Anterior cingulate cortex (tissue), 58 donors: ENCODE results near the gene IL12RB1.
A peak's percentile ranks its signal among the peaks of the same experiment; 100 is the strongest.

Source experiments
- DNase-seq, 58 donors: peaks; one replicate each; lab custom pipeline; 2025; lab: John Stamatoyannopoulos, UW

Gene IL12RB1

DNA sequence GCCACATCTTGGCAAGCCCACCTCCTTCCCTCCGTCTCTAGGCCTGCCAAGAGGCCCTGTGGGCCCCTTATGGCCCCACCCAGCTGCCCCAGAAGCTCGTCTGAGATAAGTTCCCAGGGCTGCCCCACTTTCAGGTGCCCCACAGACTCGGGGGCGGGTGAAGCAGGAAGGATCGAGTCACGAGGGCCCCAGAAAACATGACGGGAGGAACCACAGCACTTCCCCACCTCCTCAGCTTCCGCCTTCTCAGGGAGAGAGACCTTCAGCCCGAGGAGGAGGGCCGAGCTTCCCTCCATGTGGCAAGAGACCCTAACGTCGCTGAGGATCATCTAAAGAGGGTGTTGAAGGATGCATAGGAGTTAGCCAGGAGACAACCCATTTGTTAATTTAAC is 4.5 kb upstream of the IL12RB1 start:
- DNase-seq = peak in 12 of 58 donors; percentile 4 to 43 (median 16)

DNA sequence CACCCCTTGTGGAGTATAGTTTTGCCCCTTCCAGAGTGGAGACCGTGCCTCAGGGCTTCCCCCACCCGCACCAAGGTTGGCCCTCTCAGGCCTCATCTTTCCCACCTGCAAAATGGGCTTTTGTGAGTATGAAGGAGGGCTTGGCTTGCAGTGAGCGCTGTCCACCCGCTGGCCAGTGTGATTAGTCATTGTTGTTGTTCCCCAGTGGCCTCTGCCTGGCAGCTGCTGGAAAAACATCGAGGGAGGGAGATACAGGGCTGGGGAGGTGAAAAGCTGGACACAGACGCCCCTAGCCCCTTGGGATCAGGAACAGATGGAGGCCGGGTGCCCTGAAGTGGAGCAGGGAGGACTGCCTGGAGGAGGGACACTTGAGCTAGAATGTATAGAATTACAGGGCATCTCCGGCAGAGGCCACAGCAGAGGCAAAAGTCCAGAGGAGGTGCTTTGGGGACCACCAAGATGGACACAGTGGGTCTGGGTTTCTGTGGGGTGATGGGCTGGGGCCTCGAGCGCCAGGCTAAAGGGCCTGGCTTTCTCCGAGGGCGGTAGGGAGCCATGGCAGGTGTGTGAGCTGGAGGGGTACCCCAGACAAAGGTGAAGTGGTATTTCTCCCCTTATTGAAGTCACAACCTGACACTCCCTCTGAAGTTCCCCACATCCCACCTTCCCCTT is 3.9 kb upstream of the IL12RB1 start:
- peak in 10 of 58 donors; percentile 8 to 43 (median 22) for DNase-seq

DNA sequence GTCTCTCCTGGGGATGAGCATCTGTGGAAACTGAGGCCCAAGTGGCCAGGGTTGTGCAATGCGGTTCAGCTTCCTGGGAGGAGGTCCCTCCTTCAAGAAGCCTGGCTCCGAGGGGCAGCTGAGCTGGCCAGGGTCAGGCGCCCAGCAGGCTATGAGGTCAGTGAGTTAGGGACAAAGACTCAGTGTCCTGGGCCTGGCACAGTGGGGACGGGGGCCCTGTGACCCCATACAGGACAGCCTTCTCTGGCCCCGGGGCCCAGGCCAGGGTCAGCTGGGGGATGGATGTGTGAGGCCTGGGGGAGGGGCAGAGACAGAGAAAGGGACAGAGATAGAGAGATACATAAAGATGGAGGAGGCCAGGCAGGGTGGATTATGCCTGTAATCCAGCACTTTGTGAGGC is 3.0 kb upstream of the IL12RB1 start:
- DNase-seq = peak in 55 of 58 donors; percentile 10 to 95 (median 77)

DNA sequence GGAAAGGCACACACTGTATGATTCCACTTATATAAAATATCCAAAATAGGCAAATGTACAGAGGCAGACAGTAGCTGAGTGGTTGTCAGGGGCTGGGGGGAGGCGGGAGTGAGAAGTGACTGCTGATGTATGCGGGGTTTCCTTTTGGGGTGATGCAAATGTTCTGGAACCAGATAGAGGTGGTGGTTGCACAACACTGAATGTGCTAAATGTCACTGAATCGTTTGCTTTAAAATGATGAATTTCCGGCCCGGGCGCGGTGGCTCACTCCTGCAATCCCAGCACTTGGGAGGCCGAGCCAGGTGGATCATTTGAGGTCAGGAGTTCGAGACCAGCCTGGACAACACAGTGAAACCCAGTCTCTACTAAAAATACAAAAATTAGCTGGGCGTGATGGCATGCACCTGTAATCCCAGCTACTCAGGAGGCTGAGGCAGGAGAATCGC is 2.4 kb upstream of the IL12RB1 start:
- peak in 47 of 58 donors; percentile 9 to 73 (median 39) for DNase-seq

DNA sequence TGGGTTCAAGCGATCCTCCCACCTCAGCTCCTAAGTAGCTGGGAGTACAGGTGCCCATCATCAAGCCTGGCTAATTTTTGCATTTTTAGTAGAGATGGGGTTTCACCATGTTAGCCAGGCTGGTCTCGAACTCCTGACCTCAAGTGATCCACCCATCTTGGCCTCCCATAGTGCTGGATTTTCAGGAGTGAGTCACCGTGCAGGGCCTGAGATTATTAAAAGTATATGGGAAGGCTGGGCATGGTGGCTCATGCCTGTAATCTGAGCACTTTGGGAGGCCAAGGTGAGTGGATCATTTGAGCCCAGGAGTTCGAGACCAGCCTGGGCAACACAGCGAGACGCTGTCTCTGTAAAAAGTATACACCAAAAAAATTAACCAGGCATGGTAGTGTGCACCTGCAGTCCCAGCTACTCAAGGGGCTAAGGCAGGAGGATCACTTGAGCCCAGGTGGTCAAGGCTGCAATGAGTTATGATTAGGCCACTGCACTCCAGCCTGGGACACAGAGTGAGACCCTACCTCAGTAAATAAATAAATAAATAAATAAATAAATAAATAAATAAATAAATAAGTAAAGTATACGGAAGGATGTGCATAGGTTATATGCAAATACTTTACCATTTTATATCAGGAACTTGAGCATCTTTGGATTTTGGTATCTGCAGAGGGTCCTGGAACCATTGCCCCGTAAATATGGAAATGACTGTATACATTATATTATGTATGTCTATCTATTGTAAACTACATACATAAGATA is 854 bp downstream of the IL12RB1 start:
- no peak for DNase-seq

DNA sequence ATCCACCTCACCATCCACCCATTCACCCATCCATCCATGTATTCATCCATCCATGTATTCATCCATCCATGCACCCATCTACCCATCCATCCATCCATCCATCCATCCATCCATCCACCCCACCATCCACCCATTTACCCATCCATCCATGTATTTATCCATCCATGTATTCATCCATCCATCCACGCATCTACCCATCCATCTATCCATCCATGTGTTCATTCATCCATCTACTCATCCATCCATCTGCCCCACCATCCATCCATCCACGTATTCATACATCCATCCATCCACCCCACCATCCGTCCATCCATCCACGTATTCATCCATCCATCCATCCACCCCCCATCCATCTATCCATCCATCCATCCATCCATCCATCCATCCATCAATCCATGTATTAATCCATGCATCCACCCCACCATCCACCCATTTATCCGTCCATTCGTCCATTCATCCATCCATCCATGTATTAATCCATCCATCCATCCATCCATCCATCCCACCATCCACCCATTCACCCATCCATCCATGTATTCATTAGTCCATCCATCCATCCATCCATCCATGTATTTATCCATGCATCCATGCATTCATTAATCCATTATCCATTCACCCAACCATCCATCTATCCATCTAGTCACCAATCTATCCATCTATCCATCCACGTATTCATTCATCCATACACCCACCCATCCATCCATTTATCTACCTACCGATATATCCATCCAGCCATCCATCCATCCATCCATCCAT is 2.6 kb downstream of the IL12RB1 start:
- no peak for DNase-seq

DNA sequence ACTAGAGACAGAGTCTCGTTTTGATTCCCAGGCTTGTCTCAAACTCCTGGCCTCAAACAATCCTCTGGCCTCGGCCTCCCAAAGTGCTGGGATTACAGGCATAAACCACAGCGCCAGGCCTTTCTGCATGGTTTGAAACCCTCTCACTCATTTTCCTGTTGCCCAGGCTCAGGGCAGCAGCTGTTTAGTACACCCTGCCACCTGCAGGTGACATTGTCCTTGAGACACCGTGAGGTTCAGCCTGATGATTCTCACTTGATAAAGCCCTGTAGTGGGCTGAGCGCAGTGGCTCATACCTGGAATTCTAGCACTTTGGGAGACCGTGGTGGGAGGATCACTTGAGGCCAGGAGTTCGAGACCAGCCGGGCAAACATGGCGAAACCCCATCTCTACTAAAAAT is 12.5 kb downstream of the IL12RB1 start:
- DNase-seq = no peak

DNA sequence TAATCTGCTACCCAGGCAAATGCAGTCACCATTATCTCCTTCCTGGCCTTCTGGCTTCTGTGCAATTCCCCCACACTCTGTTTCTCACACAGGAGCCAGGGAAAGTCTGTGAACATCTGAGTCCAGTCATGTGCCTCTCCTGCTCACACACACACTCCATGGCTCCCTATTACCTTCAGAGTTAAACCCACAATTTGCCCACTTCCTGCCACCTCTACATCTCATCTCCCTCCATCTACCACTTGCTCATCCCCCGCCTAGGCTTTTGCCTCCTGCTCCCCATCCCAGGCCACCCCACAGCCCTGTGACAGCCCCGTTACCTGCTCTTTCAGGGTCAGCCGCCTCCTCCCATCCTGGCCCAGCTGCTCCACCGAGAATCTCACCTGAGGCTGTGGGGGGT is 13.5 kb downstream of the IL12RB1 start:
- DNase-seq = no peak

DNA sequence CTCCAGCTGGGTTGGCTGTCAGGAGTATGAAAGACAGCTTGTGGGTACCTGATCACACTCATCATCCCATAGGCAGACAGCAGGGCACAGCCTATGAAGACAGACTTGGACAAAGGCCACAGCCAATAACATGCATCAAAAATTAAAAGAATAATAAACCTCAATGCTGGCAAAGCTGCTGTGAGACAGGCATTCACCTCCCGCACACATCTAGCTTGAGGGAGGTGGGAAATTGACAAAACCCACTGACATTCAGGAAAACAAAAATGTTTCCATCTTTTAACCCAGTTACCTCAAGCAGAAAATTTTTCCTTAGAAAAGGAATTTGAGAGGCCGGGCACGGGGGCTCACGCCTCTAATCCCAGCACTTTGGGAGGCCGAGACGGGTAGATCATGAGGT is 14.4 kb downstream of the IL12RB1 start:
- no peak for DNase-seq

DNA sequence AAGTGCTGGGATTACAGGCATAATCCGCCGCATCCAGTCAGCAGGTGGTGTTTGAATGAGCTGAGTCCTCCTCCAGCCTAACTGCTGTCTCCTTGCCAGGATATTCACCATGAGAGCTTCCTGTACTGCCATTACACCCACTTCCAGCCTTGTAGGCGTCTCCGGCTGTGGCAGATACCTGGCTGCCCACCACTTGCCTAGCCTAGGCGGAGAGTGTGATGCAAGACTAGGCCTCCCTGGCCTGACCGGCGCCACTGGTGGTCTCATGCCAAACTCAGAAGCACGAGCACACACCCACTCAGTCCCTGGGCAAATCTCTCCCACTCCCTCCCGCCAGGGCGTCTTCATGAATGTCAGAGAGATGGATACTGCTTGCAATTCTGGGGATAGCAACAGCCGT is 16.6 kb downstream of the IL12RB1 start:
- peak in 34 of 58 donors; percentile 5 to 84 (median 47) for DNase-seq

DNA sequence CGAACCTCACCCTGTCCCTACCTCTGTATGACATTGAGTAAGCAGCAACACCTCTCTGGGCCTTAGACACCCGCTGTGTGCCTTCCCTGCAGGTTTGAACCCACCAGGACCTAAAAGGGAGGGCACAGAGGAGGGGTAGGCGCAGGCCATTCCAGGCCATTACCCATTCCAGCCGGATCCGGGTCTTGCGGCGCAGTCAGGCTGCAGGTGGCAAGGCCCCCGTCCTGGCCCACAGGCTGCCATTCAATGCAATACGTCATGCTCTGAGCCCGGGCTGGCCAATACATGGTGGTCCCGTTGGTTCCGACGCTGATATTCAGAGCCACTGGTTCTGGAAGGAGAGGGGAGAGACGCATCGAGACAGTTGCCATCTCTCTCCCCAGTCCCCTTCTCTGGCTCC is 17.4 kb downstream of the IL12RB1 start:
- DNase-seq = no peak

DNA sequence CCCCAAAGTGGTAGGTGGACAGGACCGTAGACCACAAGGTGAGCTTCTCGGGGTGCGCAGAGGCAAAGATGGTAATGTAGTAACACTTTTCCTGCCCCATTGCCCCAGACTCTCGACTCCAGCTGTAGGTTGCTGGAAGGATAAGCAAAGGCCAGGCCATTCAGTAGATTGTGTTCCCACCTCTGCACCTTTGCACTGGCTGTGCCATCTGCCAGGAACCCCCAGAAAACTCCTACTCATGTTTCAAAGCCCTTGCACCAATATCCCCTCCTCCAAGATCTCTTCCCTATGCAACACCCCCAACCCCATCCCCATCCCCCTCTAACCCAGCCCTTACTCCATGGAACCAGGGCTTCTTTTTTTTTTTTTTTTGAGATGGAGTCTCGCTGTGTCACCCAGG is 18.3 kb downstream of the IL12RB1 start:
- DNase-seq = no peak

DNA sequence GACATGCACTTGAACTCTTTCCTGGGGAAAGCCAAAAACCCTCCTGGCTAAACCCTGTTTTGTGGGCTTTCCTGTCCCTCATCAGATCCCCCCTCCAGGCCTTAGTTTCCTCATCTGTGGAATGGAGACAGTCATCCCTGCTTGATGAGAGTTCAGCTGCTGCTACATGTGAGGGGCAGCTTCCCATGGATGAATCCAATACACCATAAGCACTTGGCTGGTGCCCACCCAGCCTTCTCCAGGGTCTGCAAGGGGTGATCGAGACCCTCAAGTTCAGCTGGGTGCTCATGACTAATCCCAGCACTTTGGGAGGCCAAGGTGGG is 21.6 kb downstream of the IL12RB1 start:
- DNase-seq = no peak

DNA sequence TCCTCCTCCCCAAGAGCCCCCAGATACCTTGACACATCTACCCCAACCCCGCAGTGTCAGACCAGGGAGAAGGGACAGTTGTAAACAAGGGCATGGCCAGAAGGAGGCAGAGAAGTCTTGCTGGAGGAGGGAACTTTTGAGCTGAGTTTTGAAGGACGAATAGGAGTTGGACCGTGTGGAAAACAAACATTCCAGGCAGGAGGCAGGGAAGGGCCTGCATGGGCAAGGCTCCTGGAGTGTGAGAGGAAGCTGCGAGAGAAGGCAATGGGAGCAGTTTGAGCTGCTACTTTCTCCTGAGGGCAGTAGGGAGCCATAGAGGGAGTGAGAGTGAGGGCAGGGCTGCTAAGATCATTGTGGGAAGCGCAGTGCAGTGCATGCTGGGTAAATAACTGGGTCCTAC is 23.3 kb downstream of the IL12RB1 start:
- no peak for DNase-seq

DNA sequence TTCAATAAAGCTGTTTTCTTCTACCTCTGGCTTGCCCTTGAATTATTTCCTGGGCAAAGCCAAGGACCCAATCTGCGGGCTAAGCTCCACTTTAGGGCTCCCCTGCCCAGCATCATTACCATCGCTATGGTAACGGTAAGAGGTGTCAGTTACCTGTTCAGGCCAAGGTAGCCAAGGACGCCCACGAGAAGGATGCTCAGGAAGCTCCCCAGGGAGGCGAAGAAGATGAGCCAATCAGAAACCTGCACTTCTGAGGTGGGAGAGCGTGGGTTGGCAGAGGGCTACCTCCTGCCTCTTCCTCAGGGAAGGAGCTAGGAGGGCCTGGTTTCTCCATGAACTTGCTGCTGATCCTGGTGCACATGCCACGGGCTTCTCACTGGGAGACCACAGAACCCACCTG is 24.7 kb downstream of the IL12RB1 start:
- DNase-seq = peak in 12 of 58 donors; percentile 2 to 56 (median 18)

DNA sequence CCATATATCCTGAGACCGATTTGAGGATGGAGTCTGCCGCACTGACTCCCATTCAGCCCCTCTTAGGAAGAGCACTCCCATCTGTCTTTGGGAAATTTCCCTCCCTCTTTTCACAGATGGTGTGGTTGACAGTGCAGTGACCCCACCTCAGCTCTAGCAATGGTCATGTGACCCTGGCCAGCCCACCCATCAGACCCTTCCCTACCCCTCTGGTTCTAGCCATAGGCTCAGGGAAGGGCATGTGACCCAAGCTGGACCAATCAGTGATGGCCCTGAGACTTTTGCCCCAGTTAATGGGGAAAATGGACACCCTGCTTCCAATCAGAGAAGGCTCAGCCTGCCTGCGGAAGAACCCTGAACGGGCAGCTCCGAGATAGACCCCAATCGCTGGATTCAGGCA is 26.3 kb downstream of the IL12RB1 start:
- no peak for DNase-seq

DNA sequence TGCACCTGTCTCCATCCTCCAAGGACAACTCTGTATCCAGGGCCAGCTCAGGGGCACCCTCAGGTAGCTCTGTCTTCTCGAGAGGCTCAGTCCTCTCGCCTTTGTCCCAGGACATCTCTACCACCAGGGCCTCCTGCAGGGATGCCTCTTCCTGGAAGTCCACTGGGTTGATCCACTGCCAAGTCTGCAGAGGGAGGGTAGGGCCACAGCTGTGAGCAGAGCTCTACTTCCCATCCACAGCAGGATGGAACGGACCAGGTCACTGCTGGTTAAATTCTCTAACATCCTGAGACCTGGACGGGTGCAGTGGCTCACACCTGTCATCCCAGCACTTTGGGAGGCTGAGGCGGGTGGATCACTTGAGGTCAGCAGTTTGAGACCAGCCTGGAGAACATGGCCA is 26.8 kb downstream of the IL12RB1 start:
- DNase-seq = no peak

DNA sequence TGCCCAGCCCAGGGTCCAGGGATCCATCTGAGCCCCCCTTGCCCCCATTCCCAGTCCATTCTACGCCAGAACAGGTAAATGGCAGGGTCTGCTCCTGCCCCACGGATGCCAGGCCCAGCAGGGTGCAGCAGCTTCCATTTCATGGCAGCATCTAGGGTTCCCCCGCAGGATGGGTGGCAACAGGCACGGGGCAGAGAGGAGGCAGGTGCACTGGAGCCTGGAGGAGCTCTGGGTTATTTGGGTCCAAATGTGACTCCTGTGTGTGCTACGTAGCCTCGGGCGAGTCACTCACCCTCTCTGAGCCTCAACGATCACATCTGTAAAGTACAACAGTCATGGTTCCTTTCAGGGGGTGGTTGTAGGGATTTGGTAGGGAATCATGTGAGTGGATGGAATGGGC is 27.4 kb downstream of the IL12RB1 start:
- no peak for DNase-seq

DNA sequence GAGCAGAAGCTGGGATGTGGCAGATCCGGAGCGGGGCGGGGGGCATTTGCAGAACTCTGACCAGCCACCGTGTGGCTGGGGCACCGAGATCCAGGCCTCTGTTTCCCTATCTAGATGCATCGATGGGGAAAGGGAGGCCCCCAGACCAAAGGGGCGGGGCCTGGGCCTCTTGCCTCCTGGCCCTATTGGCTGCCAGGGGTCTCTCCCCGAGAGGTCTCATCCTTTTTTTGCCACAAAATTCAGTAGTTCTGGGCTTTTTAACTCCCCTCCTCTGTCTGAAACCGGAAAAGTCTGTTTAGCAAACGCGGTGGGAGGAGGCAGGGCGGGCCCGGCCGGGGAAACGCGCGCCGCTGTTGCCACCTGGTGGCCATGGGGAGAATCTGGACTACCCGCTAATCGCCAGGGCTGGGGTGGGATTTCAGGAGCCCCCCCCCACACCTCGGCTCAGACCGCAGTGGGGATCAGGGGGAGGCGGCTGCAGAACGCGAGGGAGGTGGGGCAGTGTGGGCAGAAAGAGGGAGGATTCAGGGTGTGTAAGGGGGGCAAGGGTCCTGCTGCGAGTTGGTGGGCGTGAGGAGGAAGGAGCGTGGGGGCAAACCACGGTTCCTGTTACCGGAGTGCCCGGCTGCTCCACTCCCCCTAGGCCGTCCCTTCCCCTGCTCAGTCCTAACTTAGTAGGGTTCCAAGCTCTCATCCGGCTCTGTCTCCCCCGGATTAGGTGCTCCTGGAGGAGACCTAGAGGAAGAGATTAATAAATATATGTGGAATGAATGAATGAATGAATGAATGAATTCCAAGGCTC is 28.3 kb downstream of the IL12RB1 start:
- DNase-seq = peak in 57 of 58 donors; percentile 19 to 84 (median 69)

DNA sequence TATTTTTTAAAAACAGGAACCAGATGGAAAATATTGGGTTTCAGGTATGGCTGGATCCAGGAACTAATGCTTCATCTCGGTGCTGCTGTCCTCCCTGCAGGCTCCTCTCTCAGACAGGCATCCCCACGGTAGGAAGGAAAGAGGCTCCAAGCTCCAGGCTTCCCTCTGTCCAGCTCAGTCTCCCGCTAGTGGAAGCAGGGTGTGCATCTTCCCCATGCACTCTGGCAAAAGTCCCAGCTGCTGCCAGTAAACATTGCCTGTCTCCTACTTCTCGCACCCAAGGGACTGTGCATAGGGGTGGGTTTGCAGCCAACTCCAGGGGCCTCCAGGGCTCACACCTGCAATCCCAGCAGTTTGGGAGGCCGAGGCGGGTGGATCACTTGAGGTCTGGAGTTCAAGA is 29.2 kb downstream of the IL12RB1 start:
- peak in 42 of 58 donors; percentile 1 to 74 (median 31) for DNase-seq

DNA sequence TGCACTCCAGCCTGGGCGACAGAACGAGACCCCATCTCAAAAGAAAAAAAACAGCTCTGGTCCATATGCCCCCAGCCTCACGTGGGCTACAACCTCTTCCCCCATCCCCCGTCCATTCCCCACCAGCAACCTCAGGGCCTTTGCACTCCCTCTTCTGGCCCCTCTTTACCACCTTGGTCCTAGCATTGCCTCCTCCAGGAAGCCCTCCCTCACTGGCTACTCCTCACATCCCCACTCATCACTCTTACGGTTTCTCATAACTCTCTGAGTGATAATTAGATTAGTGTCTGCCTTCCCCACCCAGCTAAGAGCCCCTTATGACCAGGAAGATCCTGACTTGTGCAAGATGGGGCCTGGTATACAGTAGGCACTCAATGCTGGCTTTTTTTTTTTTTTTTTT is 30.8 kb downstream of the IL12RB1 start:
- no peak for DNase-seq
